Hematopoietic multipotent progenitor cell treated with erythropoietin and hydrocortisone succinate and interleukin-3 and kit ligand, for 6 days (in vitro differentiated cells): ENCODE data around the gene ZNF84.

Experiments
- DNase-seq: peaks from one replicate; pipeline ENCODE4 v3.0.0-alpha.2; 2015

Gene ZNF84

GRCh38 chr12:133037207-133038005, at the start of gene ZNF84:
TSS of gene ZNF84 (plus strand) at chr12:133037509. CDS start at chr12:133041468, 3,959 bp downstream.
- peak; percentile 99 for DNase-seq

GRCh38 chr12:132998741-132999140, 38.6 kb upstream of the ZNF84 start:
- DNase-seq: no peak

GRCh38 chr12:133010657-133011297, 26.5 kb upstream of the ZNF84 start:
- DNase-seq: no peak

GRCh38 chr12:133023566-133023965, 13.7 kb upstream of the ZNF84 start:
- no peak for DNase-seq

- no peak for DNase-seq
These were observed 10.3 kb upstream of the ZNF84 start for GRCh38 chr12:133026996-133027395.

- DNase-seq: peak; percentile 44
These were observed 905 bp downstream of the ZNF84 start for GRCh38 chr12:133038118-133038709.

GRCh38 chr12:133046698-133047097, 9.4 kb downstream of the ZNF84 start:
- no peak for DNase-seq

- DNase-seq: no peak
These were observed 20.1 kb downstream of the ZNF84 start for GRCh38 chr12:133057446-133057845.

- DNase-seq: peak; percentile 21
These were observed 21.1 kb downstream of the ZNF84 start for GRCh38 chr12:133058203-133059113.

- DNase-seq: no peak
These were observed 24.6 kb downstream of the ZNF84 start for GRCh38 chr12:133061954-133062353.

GRCh38 chr12:133063556-133063955, 26.2 kb downstream of the ZNF84 start:
- DNase-seq: no peak

GRCh38 chr12:133073836-133074235, 36.5 kb downstream of the ZNF84 start:
- no peak for DNase-seq

- peak; percentile 99 for DNase-seq
These were observed 42.7 kb downstream of the ZNF84 start for GRCh38 chr12:133080026-133080367.

GRCh38 chr12:133080368-133081158, 43.3 kb downstream of the ZNF84 start, which contains the start of gene ZNF140:
TSS of gene ZNF140 (plus strand) at chr12:133080923. CDS start at chr12:133081321, 398 bp downstream.
- peak; percentile 97 for DNase-seq

GRCh38 chr12:133081159-133081780, 44.0 kb downstream of the ZNF84 start:
- DNase-seq: peak; percentile 30

- no peak for DNase-seq
These were observed 46.0 kb downstream of the ZNF84 start for GRCh38 chr12:133083345-133083744.

- DNase-seq: peak; percentile 13
These were observed 68.3 kb downstream of the ZNF84 start for GRCh38 chr12:133105620-133106019.

- peak; percentile 28 for DNase-seq
These were observed 68.9 kb downstream of the ZNF84 start for GRCh38 chr12:133106253-133106652.

GRCh38 chr12:133107121-133107520, 69.8 kb downstream of the ZNF84 start:
- DNase-seq: no peak

GRCh38 chr12:133108150-133108549, 70.8 kb downstream of the ZNF84 start:
- no peak for DNase-seq
